Colonic mucosa (tissue), 4 donors: ENCODE data around the gene KCNK6. TPM values are rescaled to one million over a fixed set of nuclear protein-coding genes. Genes with fewer than 3 reads are reported as not detected.

Experiments used
- DNase-seq: peaks from one replicate; pipeline ENCODE4 v3.0.0-alpha.2; 2020
- H3K27ac ChIP-seq: fragments of 200-600 bp; one replicate; pipeline ENCODE4 v1.8.0; 2021
- H3K27me3 ChIP-seq: fragments of 200-600 bp; one replicate; pipeline ENCODE4 v1.8.0; 2021
- H3K36me3 ChIP-seq: fragments of 200-600 bp; one replicate; pipeline ENCODE4 v1.8.0; 2021
- H3K4me1 ChIP-seq: fragments of 200-600 bp; one replicate; pipeline ENCODE4 v1.8.0; 2021; ENCODE audit warnings: mild to moderate bottlenecking
- H3K4me3 ChIP-seq: fragments of 200-600 bp; one replicate; pipeline ENCODE4 v1.8.0; 2021
- H3K9ac ChIP-seq, 2 donors: one replicate each; pipeline ENCODE4 v1.7.0; 2013; ENCODE audit warnings: control low read depth in 2 of 2, low read depth in 2 of 2, low read length in 2 of 2
- H3K9me3 ChIP-seq: fragments of 200-600 bp; one replicate; pipeline ENCODE4 v1.8.0; 2021
- intact Hi-C: fragments of 100-400 bp; cut with DNase I; formaldehyde crosslinking; loops from one replicate; pipeline ENCODE4 v1.14.1; 2022
- total RNA-seq, 2 donors: library from RNA; stranded (reverse); fragmentation: NEBNext Ultra II Directional in 1 of 2; extraction: Animal tissue kit (Norgen Biotek cat#: 25700) in 1 of 2; gene quantifications; one replicate each; pipeline ENCODE4 v1.2.1, GENCODE V29; 2021
- TF ChIP-seq, protein P1 (sequence below): fragments of 200-600 bp; IDR thresholded peaks from one replicate; pipeline ENCODE4 v1.8.0; 2022; ENCODE audit warnings: antibody characterized with exemption, mild to moderate bottlenecking
- donor health status: healthy.
- donor health status: DM: no; HTN: no; CAD: no.
- donor health status: DM: no; HTN: no; CAD: no.

The KCNK6 gene
- total RNA-seq, 2 donors from 2014 or later, result 19.8 to 23.4 TPM

DNA sequence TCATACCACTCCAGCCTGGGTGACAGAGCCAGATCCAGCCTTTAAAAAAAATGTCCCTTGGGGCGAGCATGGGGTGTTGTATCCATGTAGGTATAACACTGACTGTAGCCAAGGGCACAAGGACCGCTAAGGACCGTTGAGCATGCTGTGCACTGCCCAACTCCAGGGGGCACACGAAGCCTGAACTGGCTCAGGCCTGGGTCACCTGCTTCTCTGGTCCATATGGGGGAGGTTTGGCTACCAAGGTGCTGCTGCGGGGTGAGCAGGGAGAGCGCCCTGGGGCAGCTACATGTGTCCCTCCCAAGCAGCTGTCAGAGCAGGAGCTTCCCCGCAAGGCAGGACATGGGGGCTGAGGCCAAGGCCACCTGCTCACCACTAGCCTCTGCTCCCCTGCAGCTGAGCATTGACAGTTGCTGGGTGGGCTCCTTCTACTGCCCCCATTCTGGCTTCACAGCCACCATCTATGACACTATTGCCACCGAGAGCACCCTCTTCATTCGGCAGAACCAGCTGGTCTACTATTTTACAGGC, 32.3 kb downstream of the KCNK6 start:
- Histone ChIP-seq H3K4me3 (no peak overlapping the region), H3K4me1 (no peaks in the 10 kb centered on the region), H3K36me3 (no peaks in the 10 kb centered on the region), H3K27me3 (no peaks in the 10 kb centered on the region), H3K27ac (no peak overlapping the region), H3K9ac (no peak overlapping the region), H3K9me3 (no peaks in the 10 kb centered on the region)
- no peak for DNase-seq
- TF ChIP-seq, protein P1, sequence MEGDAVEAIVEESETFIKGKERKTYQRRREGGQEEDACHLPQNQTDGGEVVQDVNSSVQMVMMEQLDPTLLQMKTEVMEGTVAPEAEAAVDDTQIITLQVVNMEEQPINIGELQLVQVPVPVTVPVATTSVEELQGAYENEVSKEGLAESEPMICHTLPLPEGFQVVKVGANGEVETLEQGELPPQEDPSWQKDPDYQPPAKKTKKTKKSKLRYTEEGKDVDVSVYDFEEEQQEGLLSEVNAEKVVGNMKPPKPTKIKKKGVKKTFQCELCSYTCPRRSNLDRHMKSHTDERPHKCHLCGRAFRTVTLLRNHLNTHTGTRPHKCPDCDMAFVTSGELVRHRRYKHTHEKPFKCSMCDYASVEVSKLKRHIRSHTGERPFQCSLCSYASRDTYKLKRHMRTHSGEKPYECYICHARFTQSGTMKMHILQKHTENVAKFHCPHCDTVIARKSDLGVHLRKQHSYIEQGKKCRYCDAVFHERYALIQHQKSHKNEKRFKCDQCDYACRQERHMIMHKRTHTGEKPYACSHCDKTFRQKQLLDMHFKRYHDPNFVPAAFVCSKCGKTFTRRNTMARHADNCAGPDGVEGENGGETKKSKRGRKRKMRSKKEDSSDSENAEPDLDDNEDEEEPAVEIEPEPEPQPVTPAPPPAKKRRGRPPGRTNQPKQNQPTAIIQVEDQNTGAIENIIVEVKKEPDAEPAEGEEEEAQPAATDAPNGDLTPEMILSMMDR, result no peak
- intact Hi-C loops, result no loop called here

DNA sequence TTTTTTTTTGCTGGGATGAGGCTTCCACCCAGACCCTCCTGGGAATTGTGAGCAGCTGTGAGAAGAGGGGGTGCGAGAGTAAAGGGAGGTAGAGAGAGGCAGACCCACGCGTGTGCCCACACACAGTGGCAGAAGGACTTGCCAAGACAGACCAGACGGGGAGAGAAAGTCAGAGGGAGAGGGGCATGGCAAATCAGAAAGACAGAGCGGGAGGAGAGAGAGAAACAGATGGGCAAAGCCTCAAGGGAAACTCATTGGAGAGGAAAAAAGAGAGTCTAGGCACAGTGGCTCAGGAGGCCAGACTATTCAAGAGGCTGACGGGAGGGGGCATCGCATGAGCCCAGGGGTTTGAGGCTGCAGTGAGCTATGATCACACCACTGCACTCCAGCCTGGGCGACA, 33.0 kb downstream of the KCNK6 start:
- no peaks in the 10 kb centered on the region for H3K27me3 ChIP-seq
- no peak for DNase-seq
- no peaks in the 10 kb centered on the region for H3K4me1 ChIP-seq
- no peak overlapping the region for H3K27ac ChIP-seq
- no peak overlapping the region for H3K4me3 ChIP-seq
- H3K9ac ChIP-seq, result no peak overlapping the region
- H3K9me3 ChIP-seq, result no peaks in the 10 kb centered on the region
- TF ChIP-seq, protein P1, result no peak
- intact Hi-C loops, result no loop called here
- no peaks in the 10 kb centered on the region for H3K36me3 ChIP-seq

DNA sequence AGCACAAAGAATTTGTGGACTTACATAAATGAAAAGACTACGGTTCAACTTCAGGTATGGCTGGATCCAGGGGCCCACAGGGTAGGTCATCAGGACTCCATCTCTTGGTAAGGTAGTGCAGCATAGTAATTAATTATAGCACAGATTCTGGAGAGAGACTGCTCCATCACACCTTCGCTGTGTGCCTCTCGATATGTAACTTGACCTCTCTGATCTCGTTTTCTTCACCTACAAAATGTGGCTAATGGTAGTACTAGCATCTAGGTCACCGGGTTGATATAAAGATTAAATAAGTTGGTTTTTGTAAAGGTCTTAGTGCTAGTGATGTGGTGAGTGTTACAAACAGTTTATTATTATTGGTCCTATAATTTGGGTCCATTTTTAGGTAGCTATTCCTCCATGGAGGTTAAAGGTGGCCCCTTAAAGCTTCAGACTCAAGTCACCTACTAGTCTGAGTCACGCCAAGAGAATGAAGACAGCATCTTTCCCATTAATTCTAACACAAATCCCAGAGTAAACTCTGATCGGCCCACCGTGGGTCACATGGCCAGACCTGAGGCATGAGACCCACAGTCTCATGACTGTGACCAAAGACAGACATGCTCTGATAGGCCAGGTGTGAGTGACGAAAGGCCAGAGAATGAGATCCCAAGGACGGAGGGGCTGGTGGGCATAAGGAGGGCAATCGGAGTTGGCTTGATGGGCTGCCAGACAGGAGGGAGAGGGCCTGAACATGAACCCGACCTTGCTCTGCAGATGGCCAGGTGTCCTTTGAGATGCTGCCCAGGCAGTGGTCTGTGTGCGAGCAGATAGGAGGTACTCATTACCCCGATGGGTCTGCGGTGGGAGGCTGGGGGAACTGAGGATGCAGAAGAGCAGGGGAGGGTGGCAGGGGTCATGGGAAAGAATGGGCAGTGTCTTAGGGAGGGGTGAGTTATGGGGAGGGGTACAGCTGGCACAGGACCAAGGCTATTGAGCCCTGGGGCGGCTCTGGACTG, 36.4 kb downstream of the KCNK6 start:
- intact Hi-C loops, result no loop called here
- Histone ChIP-seq H3K9ac (no peak overlapping the region), H3K36me3 (no peaks in the 10 kb centered on the region), H3K4me1 (no peaks in the 10 kb centered on the region), H3K27ac (no peak overlapping the region), H3K27me3 (peaks cover 4% of the 10 kb centered on the region), H3K4me3 (no peak overlapping the region), H3K9me3 (no peaks in the 10 kb centered on the region)
- TF ChIP-seq, protein P1, result no peak
- DNase-seq, result no peak

DNA sequence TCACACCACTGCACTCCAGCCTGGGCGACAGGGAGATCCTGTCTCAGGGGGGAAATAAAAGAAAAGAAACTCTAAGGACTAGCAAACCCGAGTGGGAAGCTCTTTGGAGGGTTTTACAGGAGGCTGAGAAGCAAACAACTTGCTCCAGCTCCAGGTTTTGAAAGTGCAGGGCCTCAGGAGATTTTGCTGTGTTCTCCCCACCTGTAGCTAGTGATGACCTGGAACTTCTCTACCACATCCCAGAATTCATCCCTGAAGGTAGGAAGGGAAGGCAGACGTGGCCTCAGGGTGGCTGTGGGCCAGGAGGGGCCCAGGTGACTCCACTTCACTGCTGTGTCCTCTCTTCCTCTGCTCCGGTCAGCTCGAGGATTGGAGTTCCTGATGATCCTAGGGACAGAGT, 38.4 kb downstream of the KCNK6 start:
- intact Hi-C loops, result no loop called here
- H3K27me3 ChIP-seq, result peaks cover 4% of the 10 kb centered on the region
- peaks cover 2% of the 10 kb centered on the region for H3K4me1 ChIP-seq

DNA sequence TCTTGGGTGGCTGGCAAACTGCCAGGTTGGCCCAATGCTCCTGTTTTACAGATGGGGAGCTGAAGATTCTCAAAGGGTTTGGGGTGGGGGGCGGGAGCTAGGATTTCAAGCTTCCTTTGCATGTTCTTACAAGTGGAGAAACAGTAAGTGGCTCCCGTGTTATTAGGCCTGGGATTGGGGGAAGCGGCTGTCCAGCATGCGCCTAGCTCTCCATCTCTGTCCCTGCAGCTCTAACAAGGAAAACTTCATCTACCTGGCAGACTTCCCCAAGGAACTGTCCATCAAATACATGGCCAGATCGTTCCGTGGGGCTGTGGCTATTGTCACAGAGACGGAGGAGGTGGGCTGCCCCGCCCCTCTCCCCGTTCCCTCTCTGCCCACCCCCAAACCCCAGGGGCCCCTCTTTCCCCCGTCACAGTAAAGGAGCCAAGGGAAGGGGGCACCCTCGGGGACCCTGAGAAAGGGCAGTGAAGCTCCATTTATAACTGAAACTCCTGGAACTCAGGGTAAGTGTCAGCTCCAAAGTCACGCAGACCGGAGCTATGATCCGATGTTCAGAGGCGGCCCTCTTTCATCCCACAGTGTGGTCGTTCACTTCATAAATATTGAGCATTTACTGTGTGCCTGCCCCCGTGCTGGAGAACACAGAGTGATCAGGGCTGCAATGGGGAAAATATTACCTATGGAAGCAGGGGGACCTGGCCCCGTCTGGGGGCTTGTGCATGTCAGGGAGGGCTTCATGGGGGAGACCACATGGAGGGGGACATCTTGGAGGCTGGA, 39.8 kb downstream of the KCNK6 start:
- H3K4me3 ChIP-seq, result no peak overlapping the region
- TF ChIP-seq, protein P1, result no peak
- intact Hi-C loops, result no loop called here
- H3K4me1 ChIP-seq, result peaks cover 2% of the 10 kb centered on the region
- no peak for DNase-seq
- H3K9ac ChIP-seq, result no peak overlapping the region
- H3K27me3 ChIP-seq, result peaks cover 4% of the 10 kb centered on the region
- no peaks in the 10 kb centered on the region for H3K36me3 ChIP-seq
- H3K9me3 ChIP-seq, result no peaks in the 10 kb centered on the region
- no peak overlapping the region for H3K27ac ChIP-seq

More for the DNA sequence above, 38.4 kb downstream of the KCNK6 start:
- no peak overlapping the region for H3K27ac ChIP-seq
- no peak overlapping the region for H3K9ac ChIP-seq
- H3K9me3 ChIP-seq, result no peaks in the 10 kb centered on the region
- no peak overlapping the region for H3K4me3 ChIP-seq
- TF ChIP-seq, protein P1, result no peak
- H3K36me3 ChIP-seq, result no peaks in the 10 kb centered on the region
- DNase-seq, result no peak
